K562 (cell line): ENCODE results near the gene KRTAP4-6. TPM values are rescaled to one million over a fixed set of nuclear protein-coding genes. Genes with fewer than 3 reads are reported as not detected.

Source experiments
- ATAC-seq: fragments of 200-7000 bp; cut with Tn5 transposase; 3 replicates; pipeline ENCODE4 v1.9.1; 2020; ENCODE audit warnings: moderate library complexity
- BruUV-seq: library from RNA; stranded (reverse); fragments of 400-500 nt; replicated peaks from 2 replicates; lab custom pipeline; 2021; lab: Mats Ljungman, UMichigan
- CTCF ChIA-PET: fragments of 300-600 bp; formaldehyde crosslinking; extraction: SDS; loops from one replicate; lab custom pipeline; 2021; ENCODE audit warnings: low intra/inter-chr PET ratio; lab: Yijun Ruan, JAX
- POLR2A ChIA-PET: fragments of 300-600, 350-650 bp; sonication (Branson Sonifier 250); formaldehyde crosslinking; extraction: SDS; loops from one replicate; lab custom pipeline; 2021; ENCODE audit warnings: antibody characterized with exemption, inconsistent platforms; lab: Yijun Ruan, JAX
- DNase-seq, 4 experiments: peaks; one replicate each; pipeline versions ENCODE4 v3.0.0 to v3.0.0-alpha.2; 2011 to 2018; ENCODE audit warnings: low spot score in 3 of 4, mixed read lengths in 3 of 4; ENCODE audit errors: extremely low read depth in 1 of 4
- FAIRE-seq: peaks from 2 replicates; lab custom pipeline; 2011; peaks lifted over from hg19 to GRCh38; lab: Jason Lieb, UNC
- H2AFZ ChIP-seq: 2 replicates; pipeline ENCODE4 v1.6.0; 2011; ENCODE audit warnings: low read depth, low read length, control low read depth, inconsistent platforms
- H3K27ac ChIP-seq: fragments of 200-600 bp; 3 replicates; pipeline ENCODE4 v1.8.0; 2011; ENCODE audit warnings: low read depth, mild to moderate bottlenecking, control low read depth, inconsistent platforms, low read length, moderate library complexity, mixed read lengths; ENCODE audit errors: extremely low read depth
- H3K27me3 ChIP-seq, 2 experiments: fragments of 300-600 bp in 1 of 2; 2 replicates in 1 of 2; 3 replicates in 1 of 2; pipeline versions ENCODE4 v1.6.0 to v1.8.0; 2011; ENCODE audit warnings: inconsistent platforms in 2 of 2, low read length in 2 of 2, mild to moderate bottlenecking in 1 of 2, mixed read lengths in 1 of 2, moderate library complexity in 1 of 2; ENCODE audit not compliant: control insufficient read depth in 2 of 2, insufficient read depth in 2 of 2
- H3K36me3 ChIP-seq: fragments of 300-600 bp; 3 replicates; pipeline ENCODE4 v1.8.0; 2011; ENCODE audit warnings: mild to moderate bottlenecking, low read length, inconsistent platforms; ENCODE audit not compliant: control insufficient read depth, insufficient read depth
- H3K4me1 ChIP-seq, 2 experiments: fragments of 200-600 bp in 1 of 2; replicated peaks in 1 of 2; 2 replicates in 1 of 2; 3 replicates in 1 of 2; pipeline versions ENCODE4 v1.5.1 to v1.8.0; 2011; ENCODE audit warnings: inconsistent platforms in 2 of 2, low read length in 2 of 2, mild to moderate bottlenecking in 1 of 2, mixed read lengths in 1 of 2, moderate library complexity in 1 of 2; ENCODE audit not compliant: control insufficient read depth in 2 of 2, insufficient read depth in 2 of 2
- H3K4me2 ChIP-seq: 2 replicates; pipeline ENCODE4 v1.6.1; 2011; ENCODE audit warnings: low read length, control low read depth, inconsistent platforms, mixed read lengths; ENCODE audit not compliant: insufficient read depth
- H3K4me3 ChIP-seq: fragments of 200-600 bp; sonication (generic), shearing (Covaris generic); 2 replicates; pipeline ENCODE4 v1.5.1; 2016; ENCODE audit warnings: control low read depth, inconsistent platforms
- H3K79me2 ChIP-seq: fragments of 200-600 bp; 3 replicates; pipeline ENCODE4 v1.8.0; 2011; ENCODE audit warnings: low read length, inconsistent platforms; ENCODE audit not compliant: control insufficient read depth, insufficient read depth
- H3K9ac ChIP-seq, 2 experiments: 2 replicates each; pipeline versions ENCODE4 v1.6.0 to v1.6.1; 2011; ENCODE audit warnings: low read depth in 2 of 2, low read length in 2 of 2, control low read depth in 1 of 2, inconsistent platforms in 1 of 2, mild to moderate bottlenecking in 1 of 2, mixed read lengths in 1 of 2; ENCODE audit not compliant: insufficient read depth in 1 of 2
- H3K9me1 ChIP-seq: one replicate; pipeline ENCODE4 v1.6.0; 2011; ENCODE audit warnings: inconsistent platforms, mild to moderate bottlenecking, low read length, moderate library complexity; ENCODE audit not compliant: control insufficient read depth, insufficient read depth
- H3K9me3 ChIP-seq: replicated peaks from 2 replicates; pipeline ENCODE4 v1.5.1; 2011; ENCODE audit warnings: low read depth, low read length, inconsistent platforms; ENCODE audit not compliant: control insufficient read depth, insufficient read depth
- H4K20me1 ChIP-seq: replicated peaks from 2 replicates; pipeline ENCODE4 v1.6.1; 2011; ENCODE audit warnings: low read length, inconsistent platforms, mixed read lengths; ENCODE audit not compliant: control insufficient read depth, insufficient read depth
- FOXK1 ChIP-seq: sonication (generic); formaldehyde crosslinking; IDR thresholded peaks from 2 replicates; pipeline ENCODE4 v1.8.0; 2022; ENCODE audit warnings: missing genetic modification reagents, mild to moderate bottlenecking, borderline replicate concordance
- IFI16 ChIP-seq: fragments of 250-450 bp; sonication (Bioruptor Pico); IDR thresholded peaks from 2 replicates; pipeline ENCODE4 v2.1.2; 2022; ENCODE audit warnings: mild to moderate bottlenecking, inconsistent platforms
- KAT8 ChIP-seq: fragments of 450-650 bp; IDR thresholded peaks from 2 replicates; pipeline ENCODE4 v1.6.1; 2016; ENCODE audit warnings: low read depth, mild to moderate bottlenecking
- MCM7 ChIP-seq, 2 experiments: fragments of 450-650 bp; IDR thresholded peaks; 2 replicates each; pipeline ENCODE4 v1.6.1; 2016 to 2018
- NFYB ChIP-seq: IDR thresholded peaks from 2 replicates; pipeline ENCODE4 v1.6.1; 2011; ENCODE audit warnings: mild to moderate bottlenecking, moderate library complexity; ENCODE audit not compliant: insufficient read length; ENCODE audit errors: extremely low read depth
- ZNF184 ChIP-seq: sonication (generic); formaldehyde crosslinking; IDR thresholded peaks from 2 replicates; pipeline ENCODE4 v1.5.0; 2020; ENCODE audit warnings: missing genetic modification reagents
- ZNF408 ChIP-seq: fragments of 250-450 bp; sonication (Bioruptor Pico); IDR thresholded peaks from 2 replicates; pipeline ENCODE4 v1.4.0; 2020; ENCODE audit warnings: low read depth, mild to moderate bottlenecking, moderate library complexity
- ZNF764 ChIP-seq: fragments of 250-450 bp; sonication (Bioruptor Pico); IDR thresholded peaks from 2 replicates; pipeline ENCODE4 v1.4.0; 2020; ENCODE audit warnings: low read depth, mild to moderate bottlenecking, moderate library complexity
- WGBS: fragments of 100-300 bp; shearing (Covaris generic); methylation state at CpG from one replicate; pipeline ENCODE4 v1.1.6; 2016; ENCODE audit warnings: low coverage, mixed read lengths; ENCODE audit not compliant: insufficient coverage; ENCODE audit errors: missing lambda C conversion rate; 5-methylcytosine and 5-hydroxymethylcytosine counted together
- in situ Hi-C: fragments of 300-500 bp; cut with MboI; formaldehyde crosslinking; loops from 4 replicates; pipeline ENCODE4 v1.15.0; 2018; ENCODE audit warnings: inconsistent platforms, mixed read lengths
- intact Hi-C: fragments of 100-400 bp; cut with micrococcal nuclease; formaldehyde crosslinking; loops from 2 replicates; pipeline ENCODE4 v1.14.2; 2022
- polyA plus RNA-seq, 8 experiments: library from polyadenylated mRNA; depleted of rRNA in 4 of 8; stranded (reverse) in 5 of 8; unstranded in 3 of 8; fragments of >200 nt; fragmentation: Nextera tagmentation in 2 of 8; fragmentation: Illumina TruSeq in 1 of 8; extraction: Ambion mirVana in 2 of 8; extraction: Trizol in 1 of 8; gene quantifications; 2 replicates each; pipeline versions ENCODE4 v1.2.1 to v1.2.3, GENCODE V29; 2011 to 2014; ENCODE audit warnings: inconsistent platforms in 1 of 8, missing spikeins in 1 of 8
- total RNA-seq, 7 experiments: library from RNA; depleted of rRNA in 6 of 7; stranded (reverse); fragments of >200 nt in 6 of 7; fragmentation: Illumina TruSeq in 2 of 7; extraction: Trizol in 2 of 7; gene quantifications; 2 replicates each; pipeline versions ENCODE4 v1.2.1 to v1.2.3, GENCODE V29; 2011 to 2021; ENCODE audit warnings: low replicate concordance in 1 of 7
- TF ChIP-seq, protein P1 (sequence below): fragments of 450-650 bp; IDR thresholded peaks from 2 replicates; pipeline ENCODE4 v1.6.1; 2018; ENCODE audit warnings: mild to moderate bottlenecking, low read depth; ENCODE audit not compliant: partially characterized antibody
- TF ChIP-seq, protein P2 (sequence below): fragments of 450-650 bp; formaldehyde crosslinking; IDR thresholded peaks from 2 replicates; pipeline ENCODE4 v1.4.0; 2022; ENCODE audit warnings: missing genetic modification characterization
- TF ChIP-seq, protein P3 (sequence below): IDR thresholded peaks from 2 replicates; pipeline ENCODE4 v1.6.1; 2012; ENCODE audit warnings: low read depth, low read length, improper control_type of control experiment, borderline replicate concordance
- TF ChIP-seq, protein P4 (sequence below): fragments of 250-450 bp; sonication (Bioruptor Pico); IDR thresholded peaks from 2 replicates; pipeline ENCODE4 v1.8.0; 2022; ENCODE audit warnings: moderate library complexity, mild to moderate bottlenecking, inconsistent platforms
- TF ChIP-seq, protein P5 (sequence below), 2 experiments: IDR thresholded peaks in 1 of 2; conservative IDR thresholded peaks in 1 of 2; 2 replicates each; pipeline ENCODE4 v1.6.1; 2016; ENCODE audit warnings: low read depth in 2 of 2, mild to moderate bottlenecking in 1 of 2, missing compliant biosample characterization in 1 of 2, missing genetic modification characterization in 1 of 2, moderate library complexity in 1 of 2

KRTAP4-6 gene
- total and polyA plus RNA-seq, 9 of the 15 experiments (the other 6 are each of a cell fraction or from before 2014, with no cell fraction given): not detected

DNA sequence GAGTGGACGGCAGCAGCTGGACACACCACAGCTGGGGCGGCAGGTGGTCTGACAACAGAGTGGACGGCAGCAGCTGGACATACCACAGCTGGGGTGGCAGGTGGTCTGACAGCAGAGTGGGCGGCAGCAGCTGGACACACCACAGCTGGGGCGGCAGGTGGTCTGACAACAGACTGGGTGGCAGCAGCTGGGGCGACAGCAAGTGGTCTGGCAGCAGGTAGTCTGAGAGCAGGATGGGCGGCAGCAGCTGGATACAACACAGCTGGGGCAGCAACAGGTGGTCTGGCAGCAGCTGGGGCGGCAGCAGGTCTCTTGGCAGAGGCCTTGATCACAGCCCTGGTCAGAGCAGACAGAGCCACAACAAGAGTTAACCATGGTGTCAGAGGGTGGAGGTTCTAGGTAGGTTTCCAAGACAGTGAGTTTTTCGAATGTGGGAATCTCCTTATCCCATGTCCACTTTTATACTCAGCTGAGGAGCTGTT is 44.2 kb upstream of the KRTAP4-6 start, which contains the start of gene KRTAP4-1:
TSS of gene KRTAP4-1 (minus strand) at position 432 of the 482 bp plus-strand sequence. CDS start at position 375, 57 bp downstream.
- POLR2A ChIA-PET: interaction anchor here (0.8 to 1.1 kb wide), 2 partner anchors 9 to 13 kb away, joined by 3 to 4 read pairs; no protein-coding TSS in a partner anchor
- no peak for FAIRE-seq
- Histone ChIP-seq H3K9me3 (no peaks in the 10 kb centered on the region), H3K4me3 (no peak within 1 kb of the TSS), H3K79me2 (no peaks in the 10 kb centered on the region), H3K36me3 (no peaks in the 10 kb centered on the region), H3K9me1 (no peaks in the 10 kb centered on the region), H4K20me1 (no peaks in the 10 kb centered on the region), H3K9ac (no peak within 1 kb of the TSS), H3K27me3 (peaks cover 0 to 11% of the 10 kb centered on the region in 2 experiments; a peak in 3 of 5 replicates), H2AFZ (no peak within 1 kb of the TSS), H3K4me1 (peaks cover 0 to 2% of the 10 kb centered on the region in 2 experiments; a peak in 2 of 5 replicates), H3K4me2 (no peak within 1 kb of the TSS), H3K27ac (no peak within 1 kb of the TSS)
- CTCF ChIA-PET: no interaction called here
- DNase-seq: no peak
- no TSS peak for BruUV-seq
- no peak for ATAC-seq
- in situ Hi-C loops (no loop called here), intact Hi-C loops (no loop called here)
- TF ChIP-seq IFI16: no peak
- TF ChIP-seq MCM7 (IDR thresholded peaks at IDR 0.05): no peak
- TF ChIP-seq, protein P1, sequence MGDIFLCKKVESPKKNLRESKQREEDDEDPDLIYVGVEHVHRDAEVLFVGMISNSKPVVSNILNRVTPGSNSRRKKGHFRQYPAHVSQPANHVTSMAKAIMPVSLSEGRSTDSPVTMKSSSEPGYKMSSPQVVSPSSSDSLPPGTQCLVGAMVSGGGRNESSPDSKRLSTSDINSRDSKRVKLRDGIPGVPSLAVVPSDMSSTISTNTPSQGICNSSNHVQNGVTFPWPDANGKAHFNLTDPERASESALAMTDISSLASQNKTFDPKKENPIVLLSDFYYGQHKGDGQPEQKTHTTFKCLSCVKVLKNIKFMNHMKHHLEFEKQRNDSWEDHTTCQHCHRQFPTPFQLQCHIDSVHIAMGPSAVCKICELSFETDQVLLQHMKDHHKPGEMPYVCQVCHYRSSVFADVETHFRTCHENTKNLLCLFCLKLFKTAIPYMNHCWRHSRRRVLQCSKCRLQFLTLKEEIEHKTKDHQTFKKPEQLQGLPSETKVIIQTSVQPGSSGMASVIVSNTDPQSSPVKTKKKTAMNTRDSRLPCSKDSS: no peak
- TF ChIP-seq, protein P2, sequence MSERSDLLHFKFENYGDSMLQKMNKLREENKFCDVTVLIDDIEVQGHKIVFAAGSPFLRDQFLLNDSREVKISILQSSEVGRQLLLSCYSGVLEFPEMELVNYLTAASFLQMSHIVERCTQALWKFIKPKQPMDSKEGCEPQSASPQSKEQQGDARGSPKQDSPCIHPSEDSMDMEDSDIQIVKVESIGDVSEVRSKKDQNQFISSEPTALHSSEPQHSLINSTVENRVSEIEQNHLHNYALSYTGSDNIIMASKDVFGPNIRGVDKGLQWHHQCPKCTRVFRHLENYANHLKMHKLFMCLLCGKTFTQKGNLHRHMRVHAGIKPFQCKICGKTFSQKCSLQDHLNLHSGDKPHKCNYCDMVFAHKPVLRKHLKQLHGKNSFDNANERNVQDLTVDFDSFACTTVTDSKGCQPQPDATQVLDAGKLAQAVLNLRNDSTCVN (CRISPR knock-in tag): no peak
- no peak for TF ChIP-seq ZNF764 (CRISPR knock-in tag)
- TF ChIP-seq, protein P3, sequence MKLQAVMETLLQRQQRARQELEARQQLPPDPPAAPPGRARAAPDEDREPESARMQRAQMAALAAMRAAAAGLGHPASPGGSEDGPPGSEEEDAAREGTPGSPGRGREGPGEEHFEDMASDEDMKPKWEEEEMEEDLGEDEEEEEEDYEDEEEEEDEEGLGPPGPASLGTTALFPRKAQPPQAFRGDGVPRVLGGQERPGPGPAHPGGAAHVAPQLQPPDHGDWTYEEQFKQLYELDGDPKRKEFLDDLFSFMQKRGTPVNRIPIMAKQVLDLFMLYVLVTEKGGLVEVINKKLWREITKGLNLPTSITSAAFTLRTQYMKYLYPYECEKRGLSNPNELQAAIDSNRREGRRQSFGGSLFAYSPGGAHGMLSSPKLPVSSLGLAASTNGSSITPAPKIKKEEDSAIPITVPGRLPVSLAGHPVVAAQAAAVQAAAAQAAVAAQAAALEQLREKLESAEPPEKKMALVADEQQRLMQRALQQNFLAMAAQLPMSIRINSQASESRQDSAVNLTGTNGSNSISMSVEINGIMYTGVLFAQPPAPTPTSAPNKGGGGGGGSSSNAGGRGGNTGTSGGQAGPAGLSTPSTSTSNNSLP: no peak
- TF ChIP-seq KAT8: no peak
- TF ChIP-seq NFYB: no peak
- TF ChIP-seq, protein P4, sequence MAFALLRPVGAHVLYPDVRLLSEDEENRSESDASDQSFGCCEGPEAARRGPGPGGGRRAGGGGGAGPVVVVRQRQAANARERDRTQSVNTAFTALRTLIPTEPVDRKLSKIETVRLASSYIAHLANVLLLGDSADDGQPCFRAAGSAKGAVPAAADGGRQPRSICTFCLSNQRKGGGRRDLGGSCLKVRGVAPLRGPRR (CRISPR knock-in tag): no peak
- TF ChIP-seq, protein P5, sequence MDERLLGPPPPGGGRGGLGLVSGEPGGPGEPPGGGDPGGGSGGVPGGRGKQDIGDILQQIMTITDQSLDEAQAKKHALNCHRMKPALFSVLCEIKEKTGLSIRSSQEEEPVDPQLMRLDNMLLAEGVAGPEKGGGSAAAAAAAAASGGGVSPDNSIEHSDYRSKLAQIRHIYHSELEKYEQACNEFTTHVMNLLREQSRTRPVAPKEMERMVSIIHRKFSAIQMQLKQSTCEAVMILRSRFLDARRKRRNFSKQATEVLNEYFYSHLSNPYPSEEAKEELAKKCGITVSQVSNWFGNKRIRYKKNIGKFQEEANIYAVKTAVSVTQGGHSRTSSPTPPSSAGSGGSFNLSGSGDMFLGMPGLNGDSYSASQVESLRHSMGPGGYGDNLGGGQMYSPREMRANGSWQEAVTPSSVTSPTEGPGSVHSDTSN (CRISPR knock-in tag; IDR thresholded peaks at IDR 0.05; ENCODE audit: low read depth): no peak
- TF ChIP-seq, protein P5 (tag; conservative IDR thresholded peaks at IDR 0.05; ENCODE audit: low read depth): no peak
- no peak for TF ChIP-seq ZNF408 (CRISPR knock-in tag)
- no peak for TF ChIP-seq ZNF184 (CRISPR knock-in tag)
- TF ChIP-seq FOXK1: no peak
- WGBS: 0% methylated on average over 9 of the region's 9 CpGs
